HG03469 (cell line): ENCODE results near the gene CUL9.
"Not testable (repeated sequence)": the region's sequence is repeated elsewhere in the genome, so short reads cannot be mapped to it uniquely, and the experiment has no call there.

Source experiments
- ATAC-seq: cut with Tn5 transposase; IDR thresholded peaks from one replicate; pipeline ENCODE4 v1.9.1; 2021; ENCODE audit warnings: mild to moderate bottlenecking, moderate library complexity, moderate number of reproducible peaks; ENCODE audit not compliant: unreplicated experiment

Gene CUL9

DNA sequence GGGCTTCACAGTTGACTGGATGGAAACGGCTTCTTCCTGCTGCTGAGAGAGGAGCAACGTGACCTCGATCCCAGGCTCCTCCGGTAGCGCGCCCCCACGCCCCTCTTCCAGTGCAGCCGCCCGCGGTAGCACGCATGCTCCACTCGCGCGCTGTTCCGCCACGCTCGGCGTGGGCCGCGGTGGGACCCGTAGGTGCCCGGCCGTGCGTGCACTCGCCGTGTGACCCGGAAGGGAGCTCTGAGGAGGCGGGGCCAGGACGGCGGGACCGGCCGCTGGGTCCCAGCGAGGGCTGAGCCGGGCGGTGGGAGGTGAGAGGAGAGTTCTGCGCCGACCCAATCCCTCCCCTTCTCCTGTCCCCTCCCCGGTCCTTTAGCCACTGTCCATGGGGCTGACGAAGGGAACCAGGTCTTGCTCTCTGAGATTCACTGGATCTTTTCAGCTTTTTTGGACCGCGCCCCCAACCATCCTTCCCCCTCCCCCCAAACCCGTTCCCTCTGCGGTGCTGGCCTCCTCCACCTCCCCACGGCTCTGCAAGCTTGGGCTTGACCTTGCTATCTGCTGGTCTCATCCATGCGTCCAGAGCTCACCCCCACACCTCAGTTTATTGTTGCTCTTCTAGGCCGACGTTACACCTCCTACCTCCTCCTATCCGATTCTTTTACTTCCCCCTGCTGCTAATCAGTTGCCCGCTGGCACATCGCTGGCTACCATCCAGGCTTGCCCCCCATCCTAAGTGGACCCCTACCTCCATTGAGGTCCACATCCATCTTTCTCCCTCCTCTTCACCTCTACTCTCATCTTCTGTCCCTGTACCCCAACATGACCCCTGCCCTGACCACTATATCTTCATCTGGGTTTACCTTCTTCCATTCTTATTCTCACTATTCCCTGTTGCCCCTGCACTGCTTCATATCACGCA is at the start of gene CUL9:
TSS of gene CUL9 (plus strand) at position 255 of the 919 bp plus-strand sequence. CDS start 2,115 bp downstream, outside the sequence.
- ATAC-seq: peak; percentile 63

DNA sequence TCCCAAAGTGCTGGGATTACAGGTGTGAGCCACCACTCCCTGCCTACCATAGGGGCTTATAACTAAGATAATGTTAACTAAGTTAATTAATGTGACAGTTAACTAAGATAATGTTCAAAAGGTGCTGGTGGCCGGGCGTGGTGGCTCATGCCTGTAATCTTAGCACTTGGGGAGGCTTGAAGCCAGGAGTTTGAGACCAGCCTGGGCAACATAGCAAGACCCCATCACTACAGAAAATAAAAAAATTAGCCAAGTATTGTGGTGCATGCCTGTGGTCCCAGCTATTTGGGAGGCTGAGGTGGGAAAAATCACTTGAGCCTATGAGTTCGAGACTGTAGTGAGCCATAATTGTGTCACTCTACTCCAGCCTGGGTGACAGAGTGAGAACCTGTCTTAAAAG is 43.7 kb upstream of the CUL9 start:
- no peak for ATAC-seq

DNA sequence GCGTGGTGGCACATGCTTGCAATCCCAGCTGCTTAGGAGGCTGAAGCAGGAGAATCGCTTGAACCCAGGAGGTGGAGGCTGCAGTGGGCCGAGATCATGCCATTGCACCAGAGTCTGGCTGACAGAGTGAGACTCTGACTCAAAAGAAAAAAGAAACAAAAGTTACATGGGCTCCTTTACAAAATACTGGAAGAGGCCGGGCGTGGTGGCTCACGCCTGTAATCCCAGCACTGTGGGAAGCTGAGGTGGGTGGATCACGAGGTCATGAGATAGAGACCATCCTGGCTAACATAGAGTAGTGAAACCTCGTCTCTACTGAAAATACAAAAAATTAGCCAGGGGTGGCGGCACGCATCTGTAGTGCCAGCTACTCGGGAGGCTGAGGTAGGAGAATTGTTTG is 42.0 kb upstream of the CUL9 start:
- ATAC-seq: not testable (repeated sequence)

DNA sequence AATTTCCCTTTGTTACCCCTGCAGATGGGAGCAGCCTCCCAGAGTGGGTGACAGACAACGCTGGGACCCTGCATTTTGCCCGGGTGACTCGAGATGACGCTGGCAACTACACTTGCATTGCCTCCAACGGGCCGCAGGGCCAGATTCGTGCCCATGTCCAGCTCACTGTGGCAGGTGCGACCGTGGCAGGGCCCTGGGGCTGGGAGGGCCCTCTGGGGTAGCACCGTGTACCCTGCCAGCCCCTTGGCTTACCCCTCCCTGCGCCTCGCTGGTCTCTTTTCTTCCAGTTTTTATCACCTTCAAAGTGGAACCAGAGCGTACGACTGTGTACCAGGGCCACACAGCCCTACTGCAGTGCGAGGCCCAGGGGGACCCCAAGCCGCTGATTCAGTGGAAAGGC is 40.4 kb upstream of the CUL9 start:
- no peak for ATAC-seq

DNA sequence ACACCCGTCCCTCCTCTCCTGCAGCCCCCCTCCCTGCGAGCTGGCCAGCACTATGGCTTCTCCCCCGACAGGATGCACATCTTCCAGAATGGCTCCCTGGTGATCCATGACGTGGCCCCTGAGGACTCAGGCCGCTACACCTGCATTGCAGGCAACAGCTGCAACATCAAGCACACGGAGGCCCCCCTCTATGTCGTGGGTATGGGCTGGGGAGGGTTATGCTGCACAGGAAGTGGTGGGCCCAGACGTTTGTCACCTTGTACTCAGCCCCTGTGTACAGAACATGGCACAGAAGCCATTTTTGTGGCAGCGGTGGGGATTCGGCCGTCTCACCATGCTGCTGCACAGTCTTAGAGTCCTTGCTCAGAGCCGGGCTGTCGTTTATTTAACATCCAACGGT is 39.9 kb upstream of the CUL9 start:
- no peak for ATAC-seq

DNA sequence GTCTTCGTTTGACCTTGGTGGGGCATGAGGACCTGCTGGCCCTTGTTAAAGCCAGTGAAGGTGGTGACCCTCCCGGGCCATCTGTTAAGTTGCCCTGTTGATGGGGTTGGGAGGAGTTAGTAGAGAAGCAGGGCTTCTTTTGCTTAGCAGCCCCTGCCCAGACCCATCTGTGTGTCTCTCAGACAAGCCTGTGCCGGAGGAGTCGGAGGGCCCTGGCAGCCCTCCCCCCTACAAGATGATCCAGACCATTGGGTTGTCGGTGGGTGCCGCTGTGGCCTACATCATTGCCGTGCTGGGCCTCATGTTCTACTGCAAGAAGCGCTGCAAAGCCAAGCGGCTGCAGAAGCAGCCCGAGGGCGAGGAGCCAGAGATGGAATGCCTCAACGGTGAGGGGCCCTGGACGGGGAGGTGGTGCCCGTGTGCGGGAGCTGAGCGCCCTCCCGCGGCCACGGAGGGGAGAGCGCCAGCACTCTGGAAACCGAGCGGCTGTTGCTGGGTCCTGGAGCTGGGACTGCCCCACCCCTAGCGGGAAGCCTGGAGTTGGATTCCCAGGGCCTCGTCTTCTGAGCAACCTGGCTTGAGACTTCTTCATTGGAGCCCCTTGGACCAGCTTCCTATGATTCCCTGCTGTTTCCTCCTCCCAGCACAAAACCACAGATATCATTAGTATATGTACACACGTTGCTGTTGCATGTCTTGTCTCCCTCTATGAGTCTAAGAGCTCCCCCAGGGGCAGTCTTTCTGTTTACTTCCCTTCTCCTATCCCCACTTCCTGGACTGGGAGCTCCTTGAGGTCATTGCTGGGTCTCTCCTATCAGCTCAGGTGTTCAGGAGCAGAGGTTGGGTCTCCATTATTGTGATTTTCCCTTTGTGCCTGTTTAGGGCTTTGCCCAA is 38.5 kb upstream of the CUL9 start:
- no peak for ATAC-seq

DNA sequence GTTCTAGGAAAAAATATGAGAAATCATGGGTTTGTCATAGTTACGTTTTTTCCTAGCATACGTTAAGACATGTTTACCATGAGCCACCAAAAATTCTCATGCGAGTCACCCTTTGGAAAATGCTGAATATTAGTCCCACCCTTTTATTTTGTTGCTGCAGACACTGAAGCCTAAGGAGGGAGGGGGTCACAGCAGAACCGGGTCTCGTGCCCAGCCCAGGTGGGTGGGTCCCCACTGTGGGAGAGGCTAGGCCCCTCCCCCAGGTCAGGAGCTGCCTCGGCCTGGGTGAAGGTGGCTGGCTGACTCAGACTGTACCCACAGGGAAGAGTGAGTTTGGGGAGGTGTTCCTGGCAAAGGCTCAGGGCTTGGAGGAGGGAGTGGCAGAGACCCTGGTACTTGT is 37.1 kb upstream of the CUL9 start:
- ATAC-seq: no peak

DNA sequence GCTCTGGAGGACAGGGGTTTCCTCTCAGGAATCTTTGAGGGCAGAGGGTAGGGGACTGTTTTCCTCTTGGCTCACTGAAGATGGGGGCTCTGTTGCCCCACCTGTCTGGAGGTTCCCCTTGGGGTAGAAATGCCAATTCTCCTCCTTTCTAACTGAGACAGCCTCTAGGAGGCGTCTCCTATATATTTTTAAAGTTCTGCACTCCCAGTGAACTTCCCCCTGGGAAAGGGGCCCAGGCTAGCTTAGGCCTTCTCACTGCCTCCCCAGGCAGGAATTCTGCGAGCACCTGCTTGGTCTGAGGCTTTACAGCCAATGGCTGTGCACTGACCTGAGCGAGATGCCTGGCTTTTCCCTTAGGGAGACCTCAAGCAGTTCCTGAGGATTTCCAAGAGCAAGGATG is 35.7 kb upstream of the CUL9 start:
- no peak for ATAC-seq

DNA sequence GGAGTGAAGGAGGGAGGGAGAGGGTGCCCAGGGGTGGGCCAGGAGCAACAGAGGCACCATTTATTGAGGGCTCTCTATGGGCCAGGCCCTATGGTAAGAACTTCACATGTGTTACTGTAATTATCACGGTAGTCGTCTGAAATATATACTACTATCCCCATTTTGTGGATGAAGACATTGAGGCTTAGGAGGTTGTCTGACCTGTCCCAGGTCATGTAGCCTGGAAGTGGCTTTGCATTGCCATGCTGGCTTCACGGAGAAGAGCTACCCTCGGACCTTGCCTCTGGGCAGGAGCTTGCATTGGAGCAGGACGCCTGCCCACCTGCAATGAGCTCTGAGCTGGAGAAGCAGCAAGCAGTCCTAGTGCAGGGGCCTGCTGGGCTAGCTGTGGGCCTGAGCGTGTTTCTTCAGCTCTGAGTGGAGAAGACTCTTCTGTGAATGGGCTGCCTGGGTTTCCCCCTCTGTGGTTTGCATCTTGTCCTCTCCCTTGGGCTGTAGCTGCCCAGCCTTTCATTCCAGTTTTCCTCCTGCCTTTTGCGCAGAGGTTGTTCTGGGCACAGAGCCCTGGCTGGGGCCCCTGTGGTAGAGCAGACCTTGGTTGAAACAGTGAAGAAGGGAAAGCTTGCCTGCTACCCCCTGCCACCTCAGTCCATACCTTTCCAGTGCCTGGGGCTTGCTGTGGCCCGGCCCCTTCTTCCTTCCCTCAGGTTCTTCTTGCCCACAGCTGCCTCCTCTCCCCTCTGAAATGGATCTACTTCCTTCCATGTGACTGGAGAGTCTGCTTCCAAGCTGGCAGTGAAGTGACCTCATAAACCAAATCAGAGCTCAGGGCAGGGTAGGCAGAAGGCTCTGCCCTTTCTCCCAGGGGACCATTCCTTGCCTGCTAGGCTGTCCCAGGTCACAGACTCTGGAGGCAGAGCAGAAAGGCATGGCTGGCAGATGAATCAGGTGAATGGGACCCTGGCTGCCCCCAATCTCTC is 35.0 kb upstream of the CUL9 start:
- ATAC-seq: no peak

DNA sequence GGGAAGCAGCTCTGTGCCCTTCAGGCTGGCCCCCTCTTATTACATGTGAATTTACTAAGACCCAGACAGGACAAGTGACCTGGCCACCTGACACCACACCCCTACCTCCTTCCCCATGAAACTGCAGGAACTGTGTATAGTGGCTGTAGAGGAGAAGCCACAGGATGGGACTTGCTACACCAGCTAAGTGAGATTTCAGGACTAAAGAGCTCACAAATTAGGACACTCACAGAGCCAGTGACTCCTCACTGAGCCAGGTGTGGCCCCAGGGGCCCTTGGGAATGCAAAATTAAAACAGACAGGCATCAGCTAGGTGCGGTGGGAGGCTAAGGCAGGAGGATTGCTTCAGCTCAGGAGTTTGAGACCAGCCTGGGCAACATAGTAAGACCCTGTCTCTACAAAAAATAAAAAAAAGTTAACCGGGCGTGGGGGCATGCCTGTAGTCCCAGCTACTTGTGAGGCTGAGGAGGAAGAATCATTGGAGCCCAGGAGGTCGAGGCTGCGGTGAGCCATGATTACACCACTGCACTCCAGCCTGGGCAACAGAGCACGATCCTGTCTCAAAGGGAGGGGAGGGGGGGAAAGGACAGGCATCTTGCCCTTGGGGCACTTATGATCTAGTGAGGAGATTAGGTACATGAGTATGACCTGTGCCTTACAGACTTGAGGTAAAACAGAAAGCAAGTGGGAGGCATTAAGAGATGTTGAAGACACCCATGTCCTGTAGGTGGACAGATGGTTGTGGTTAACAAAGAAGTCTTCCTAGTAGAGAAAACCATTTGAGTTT is 34.1 kb upstream of the CUL9 start:
- no peak for ATAC-seq

DNA sequence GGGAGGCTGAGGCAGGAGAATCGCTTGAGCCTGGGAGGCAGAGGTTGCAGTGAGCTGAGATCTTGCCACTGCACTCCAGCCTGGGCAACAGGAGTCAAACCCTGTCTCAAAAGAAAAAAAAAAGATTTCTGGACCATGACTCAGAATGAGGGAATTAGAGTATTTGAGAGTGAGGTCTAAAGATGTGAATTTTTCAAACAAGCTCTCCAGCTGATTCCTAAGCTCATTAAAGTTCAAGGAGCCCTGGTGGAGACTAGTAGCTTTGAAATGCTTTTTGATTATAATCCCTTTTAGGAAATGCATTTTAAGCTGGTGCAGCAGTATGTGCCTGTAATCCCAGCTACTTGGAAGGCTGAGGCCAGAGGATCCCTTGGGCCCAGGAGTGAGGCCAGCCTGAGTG is 32.7 kb upstream of the CUL9 start:
- ATAC-seq: no peak

DNA sequence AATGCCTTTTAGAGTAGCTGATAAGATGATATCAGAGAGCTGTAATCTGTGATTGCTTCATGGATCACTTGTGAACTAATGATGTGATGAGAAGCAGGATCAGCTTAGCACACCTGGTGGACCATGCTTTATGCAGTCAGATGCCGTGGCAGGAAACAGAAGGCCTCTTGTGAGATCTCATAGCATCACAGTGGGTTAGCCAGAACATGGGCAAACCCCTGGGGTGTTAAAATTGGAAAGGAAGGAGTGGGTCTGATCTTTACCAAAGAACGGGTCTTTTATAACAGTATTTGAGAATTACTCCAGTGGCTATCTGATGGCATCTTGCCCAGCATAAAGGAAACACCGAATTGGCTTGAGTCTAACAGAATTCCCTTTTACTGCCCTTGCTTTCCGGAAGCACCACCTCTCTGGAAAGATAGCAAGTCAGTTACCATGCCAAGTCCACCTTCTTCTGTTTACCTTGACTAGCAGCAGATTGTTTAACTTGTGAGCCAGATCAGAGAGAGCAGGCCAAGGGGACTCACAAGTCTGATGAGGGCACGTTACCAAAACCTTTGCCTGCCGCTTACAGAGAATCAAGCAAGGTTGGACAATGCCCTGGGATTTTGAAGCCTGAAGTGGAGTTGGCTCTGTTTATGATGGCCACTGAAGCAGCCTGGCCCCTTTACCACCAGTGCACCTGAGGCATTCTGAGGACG is 31.8 kb upstream of the CUL9 start:
- ATAC-seq: no peak

DNA sequence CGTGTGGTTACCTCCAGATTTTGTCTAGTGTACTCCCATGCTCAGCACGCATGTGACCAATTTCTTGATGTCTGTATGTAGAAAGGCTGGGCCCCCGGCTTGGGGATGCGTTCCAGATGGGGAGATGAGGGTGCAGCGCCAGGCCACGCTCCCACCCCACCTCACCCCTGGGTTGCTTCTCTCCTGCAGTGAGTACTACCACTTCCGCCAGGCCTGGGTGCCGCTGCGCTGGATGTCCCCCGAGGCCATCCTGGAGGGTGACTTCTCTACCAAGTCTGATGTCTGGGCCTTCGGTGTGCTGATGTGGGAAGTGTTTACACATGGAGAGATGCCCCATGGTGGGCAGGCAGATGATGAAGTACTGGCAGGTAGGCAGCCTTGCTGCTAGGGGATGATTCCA is 22.4 kb upstream of the CUL9 start:
- ATAC-seq: no peak

DNA sequence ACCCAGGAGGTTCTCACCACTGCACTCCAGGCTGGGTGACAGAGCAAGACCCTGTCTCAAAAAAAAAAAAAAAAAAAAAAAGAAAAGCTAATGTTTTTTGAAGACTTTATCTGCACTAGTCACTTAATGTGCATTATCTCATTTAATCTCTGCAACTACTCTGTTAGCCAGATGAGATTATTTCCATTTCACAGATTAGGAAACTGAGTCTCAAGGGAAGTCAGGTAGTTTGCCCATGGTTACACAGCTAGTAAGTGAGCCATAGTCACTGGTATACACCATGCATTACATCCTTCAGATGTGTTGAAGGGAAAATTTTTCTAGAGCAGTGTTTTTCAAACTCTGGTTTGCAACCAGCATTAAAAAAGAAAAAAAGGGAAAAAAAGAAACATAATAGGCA is 18.1 kb upstream of the CUL9 start:
- ATAC-seq: no peak

DNA sequence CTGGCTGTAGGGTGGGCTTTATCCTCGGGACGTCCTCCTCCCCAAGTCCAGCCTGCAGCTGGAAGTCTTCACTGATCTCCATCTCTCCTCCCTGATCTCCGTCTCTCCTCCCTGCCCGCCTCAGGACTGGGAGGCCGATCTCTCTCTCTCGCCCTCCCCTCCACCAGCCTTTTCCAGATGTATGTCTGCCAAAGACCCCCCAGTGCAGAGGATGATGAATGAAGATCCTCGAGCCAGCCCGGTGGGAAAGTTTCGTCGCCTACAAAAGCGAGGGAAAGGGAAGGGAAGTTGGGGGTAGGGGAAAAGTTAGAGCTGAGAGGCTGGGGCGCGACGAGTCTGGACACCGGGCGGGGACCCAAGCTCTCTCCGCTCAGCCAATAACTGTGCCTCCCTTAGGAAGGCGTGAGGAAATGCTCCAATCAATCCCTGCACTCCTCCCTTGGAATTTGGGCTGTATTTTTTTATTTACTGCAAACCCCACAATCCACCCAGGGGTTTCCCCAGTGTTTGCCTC is 11.5 kb upstream of the CUL9 start:
- no peak for ATAC-seq

DNA sequence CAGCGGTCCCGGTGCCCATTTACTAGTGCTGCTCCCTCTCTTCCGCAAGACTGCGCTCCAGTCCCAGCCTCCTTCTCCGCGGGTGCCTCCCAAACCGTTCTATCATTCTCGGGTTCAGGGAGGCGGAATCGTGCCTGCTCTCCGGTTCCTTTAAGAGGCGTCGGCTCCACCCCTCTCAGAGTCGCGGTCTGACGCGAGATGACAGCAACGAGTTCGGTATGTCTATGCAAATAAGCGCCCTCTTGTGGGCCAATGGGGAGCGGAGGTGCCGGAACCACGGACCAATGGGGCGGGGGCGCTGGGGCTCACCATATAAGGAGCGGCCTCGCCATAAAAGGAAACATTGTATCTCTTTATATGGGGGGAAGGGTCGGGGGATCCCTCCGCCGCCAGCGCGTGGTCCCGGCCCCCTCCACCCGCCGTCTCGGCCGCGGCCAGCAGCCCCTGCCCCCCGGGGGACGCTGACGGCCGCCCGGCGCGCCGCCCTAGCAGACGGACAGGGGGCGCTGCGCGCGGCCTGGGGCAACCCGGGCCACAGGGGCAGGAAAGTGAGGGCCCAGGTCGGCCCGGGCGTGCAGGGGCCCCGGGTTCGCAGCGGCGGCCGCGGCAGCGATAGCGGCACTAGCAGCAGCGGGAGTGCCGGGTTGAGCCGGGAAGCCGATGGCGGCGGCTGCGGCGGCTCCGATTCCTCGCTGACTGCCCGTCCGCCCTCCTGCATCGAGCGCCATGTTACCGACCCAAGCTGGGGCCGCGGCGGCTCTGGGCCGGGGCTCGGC is 10.9 kb upstream of the CUL9 start, which contains the start of gene SRF:
TSS of gene SRF (plus strand) at position 339 of the 776 bp plus-strand sequence. CDS start at position 727, 388 bp downstream.
- peak; percentile 35 for ATAC-seq

DNA sequence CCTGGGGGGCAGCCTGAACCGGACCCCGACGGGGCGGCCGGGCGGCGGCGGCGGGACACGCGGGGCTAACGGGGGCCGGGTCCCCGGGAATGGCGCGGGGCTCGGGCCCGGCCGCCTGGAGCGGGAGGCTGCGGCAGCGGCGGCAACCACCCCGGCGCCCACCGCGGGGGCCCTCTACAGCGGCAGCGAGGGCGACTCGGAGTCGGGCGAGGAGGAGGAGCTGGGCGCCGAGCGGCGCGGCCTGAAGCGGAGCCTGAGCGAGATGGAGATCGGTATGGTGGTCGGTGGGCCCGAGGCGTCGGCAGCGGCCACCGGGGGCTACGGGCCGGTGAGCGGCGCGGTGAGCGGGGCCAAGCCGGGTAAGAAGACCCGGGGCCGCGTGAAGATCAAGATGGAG is 10.3 kb upstream of the CUL9 start:
- ATAC-seq: no peak
